Measurements from ENCODE around the gene KCNT1.

The KCNT1 gene

GRCh38 chr9:135662758-135663450 lies 39.1 kb upstream of the KCNT1 start, which contains the start of gene LCN9:
Gene LCN9, plus strand, starts transcription at chr9:135663309. Its CDS starts 13 bp downstream, at chr9:135663322.
- no peak for TF ChIP-seq CTCF (IDR thresholded peaks at IDR 0.05; ENCODE audit: insufficient read depth, low read length, poor library complexity, severe bottlenecking)
- TF ChIP-seq EZH2phosphoT487 (conservative IDR thresholded peaks at IDR 0.05; ENCODE audit: low read length): no peak
- H3K27ac ChIP-seq (ENCODE audit: low read depth, low read length): no peak within 1 kb of the TSS

DNA sequence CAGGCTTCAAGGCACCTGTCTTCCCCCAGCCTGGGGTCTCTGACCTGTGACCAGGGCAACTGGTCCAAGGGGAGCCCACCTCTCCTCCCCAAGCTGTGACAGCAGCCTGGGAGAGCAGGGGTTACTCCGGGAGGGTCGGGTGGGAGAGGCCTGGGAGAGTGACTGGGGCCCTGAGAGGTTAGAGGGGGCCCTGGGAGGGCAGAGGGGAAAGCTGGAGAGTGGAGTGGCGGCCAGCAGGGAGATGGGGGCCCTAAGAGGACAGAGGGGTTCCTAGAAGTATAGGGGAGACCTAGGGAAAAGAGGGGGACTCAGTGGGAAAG lies 38.6 kb upstream of the KCNT1 start:
- TF ChIP-seq EZH2phosphoT487 (conservative IDR thresholded peaks at IDR 0.05; ENCODE audit: low read length): no peak
- TF ChIP-seq CTCF (IDR thresholded peaks at IDR 0.05; ENCODE audit: insufficient read depth, low read length, poor library complexity, severe bottlenecking): no peak
- Histone ChIP-seq H3K9ac (ENCODE audit: low read length) (no peak overlapping the region), H3K9me2 (replicated peaks; ENCODE audit: insufficient read depth, low read length) (no peaks in the 10 kb centered on the region), H3K9me3 (ENCODE audit: insufficient read depth, low read length) (no peaks in the 10 kb centered on the region), H3F3A (ENCODE audit: insufficient read depth) (no peaks in the 10 kb centered on the region), H3K4me2 (ENCODE audit: low read depth, low read length, poor library complexity, severe bottlenecking) (no peak overlapping the region), H3K79me2 (ENCODE audit: insufficient read depth, low read length) (no peaks in the 10 kb centered on the region), H3K4me3 (ENCODE audit: insufficient read depth, low read length, poor library complexity, severe bottlenecking) (no peak overlapping the region), H2AFZ (ENCODE audit: low read depth, low read length, severe bottlenecking) (no peak overlapping the region), H3K27me3 (ENCODE audit: low read length) (no peaks in the 10 kb centered on the region), H4K20me1 (ENCODE audit: low read depth, low read length) (no peaks in the 10 kb centered on the region), H3K27ac (ENCODE audit: low read depth, low read length) (no peak overlapping the region), H3K36me3 (ENCODE audit: low read length) (no peaks in the 10 kb centered on the region)

More at GRCh38 chr9:135662758-135663450, 39.1 kb upstream of the KCNT1 start, which contains the start of gene LCN9:
- H4K20me1 ChIP-seq (ENCODE audit: low read depth, low read length): no peaks in the 10 kb centered on the region
- no peaks in the 10 kb centered on the region for H3K27me3 ChIP-seq (ENCODE audit: low read length)
- H3K4me3 ChIP-seq (ENCODE audit: insufficient read depth, low read length, poor library complexity, severe bottlenecking): no peak within 1 kb of the TSS
- H3K9me3 ChIP-seq (ENCODE audit: insufficient read depth, low read length): no peaks in the 10 kb centered on the region
- no peaks in the 10 kb centered on the region for H3K36me3 ChIP-seq (ENCODE audit: low read length)
- no peak within 1 kb of the TSS for H2AFZ ChIP-seq (ENCODE audit: low read depth, low read length, severe bottlenecking)
- no peak within 1 kb of the TSS for H3K9ac ChIP-seq (ENCODE audit: low read length)
- no peaks in the 10 kb centered on the region for H3K9me2 ChIP-seq (replicated peaks; ENCODE audit: insufficient read depth, low read length)
- no peaks in the 10 kb centered on the region for H3K79me2 ChIP-seq (ENCODE audit: insufficient read depth, low read length)
- no peaks in the 10 kb centered on the region for H3F3A ChIP-seq (ENCODE audit: insufficient read depth)
- H3K4me2 ChIP-seq (ENCODE audit: low read depth, low read length, poor library complexity, severe bottlenecking): no peak within 1 kb of the TSS

DNA sequence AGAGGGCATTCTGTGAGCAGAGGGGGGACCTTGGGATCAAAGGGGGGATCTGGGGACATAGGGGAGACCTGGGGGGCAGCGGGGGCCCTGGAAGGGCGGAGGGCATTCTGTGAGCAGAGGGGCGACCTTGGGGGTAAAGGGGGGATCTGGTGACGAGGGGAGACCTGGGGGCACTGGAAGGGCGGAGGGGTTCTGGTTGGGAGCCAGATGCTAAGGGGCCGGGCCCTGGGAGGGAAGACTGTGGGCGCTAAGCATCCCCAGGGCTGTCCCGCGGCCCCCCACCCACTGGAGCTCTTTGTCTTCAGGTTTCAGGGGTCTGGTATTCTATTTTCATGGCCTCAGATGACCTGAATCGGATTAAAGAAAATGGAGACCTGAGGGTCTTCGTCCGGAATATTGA lies 38.1 kb upstream of the KCNT1 start:
- no peak overlapping the region for H3K27ac ChIP-seq (ENCODE audit: low read depth, low read length)
- no peaks in the 10 kb centered on the region for H4K20me1 ChIP-seq (ENCODE audit: low read depth, low read length)
- H3K36me3 ChIP-seq (ENCODE audit: low read length): no peaks in the 10 kb centered on the region
- no peaks in the 10 kb centered on the region for H3K79me2 ChIP-seq (ENCODE audit: insufficient read depth, low read length)
- no peak overlapping the region for H3K9ac ChIP-seq (ENCODE audit: low read length)
- no peaks in the 10 kb centered on the region for H3K9me3 ChIP-seq (ENCODE audit: insufficient read depth, low read length)
- TF ChIP-seq CTCF (IDR thresholded peaks at IDR 0.05; ENCODE audit: insufficient read depth, low read length, poor library complexity, severe bottlenecking): no peak
- no peak for TF ChIP-seq EZH2phosphoT487 (conservative IDR thresholded peaks at IDR 0.05; ENCODE audit: low read length)
- no peak overlapping the region for H2AFZ ChIP-seq (ENCODE audit: low read depth, low read length, severe bottlenecking)
- H3K9me2 ChIP-seq (replicated peaks; ENCODE audit: insufficient read depth, low read length): no peaks in the 10 kb centered on the region
- H3K27me3 ChIP-seq (ENCODE audit: low read length): no peaks in the 10 kb centered on the region
- no peak overlapping the region for H3K4me3 ChIP-seq (ENCODE audit: insufficient read depth, low read length, poor library complexity, severe bottlenecking)
- H3F3A ChIP-seq (ENCODE audit: insufficient read depth): no peaks in the 10 kb centered on the region
- no peak overlapping the region for H3K4me2 ChIP-seq (ENCODE audit: low read depth, low read length, poor library complexity, severe bottlenecking)
